ENCODE measurements around the gene NOTCH1.

GRCh38 chr9:136499935-136500910 is 45.6 kb downstream of the NOTCH1 start:
- TF ChIP-seq CTCF (conservative IDR thresholded peaks at IDR 0.05) (no peak), EZH2 (IDR thresholded peaks at IDR 0.05; ENCODE audit: low read depth) (no peak)
